HL-60/S4 (cell line): ENCODE results near the gene ATG3.
"Not testable (repeated sequence)": the region's sequence is repeated elsewhere in the genome, so short reads cannot be mapped to it uniquely, and the experiment has no call there.

Source experiments
- in situ Hi-C: fragments of 300-500 bp; cut with MboI; formaldehyde crosslinking; loops from 2 replicates; pipeline ENCODE4 v1.14.3; 2022; ENCODE audit warnings: low sequenced_read_pairs

The ATG3 gene

GRCh38 chr3:112503304-112503972, 58.3 kb downstream of the ATG3 start:
- in situ Hi-C loops: no loop called here

GRCh38 chr3:112500621-112501020, 61.1 kb downstream of the ATG3 start:
- in situ Hi-C loops: no loop called here

- in situ Hi-C loops: no loop called here
These were observed 62.6 kb downstream of the ATG3 start, which contains the start of gene BTLA for GRCh38 chr3:112498914-112499711. BTLA (minus strand) TSS chr3:112499472; CDS start chr3:112499358, 114 bp downstream.

GRCh38 chr3:112497897-112498548, 63.7 kb downstream of the ATG3 start:
- in situ Hi-C loops: no loop called here

- in situ Hi-C loops: no loop called here
These were observed 65.2 kb downstream of the ATG3 start for GRCh38 chr3:112496366-112497067.

- in situ Hi-C loops: not testable (repeated sequence)
These were observed 67.4 kb downstream of the ATG3 start for GRCh38 chr3:112494448-112494767.

GRCh38 chr3:112492124-112492523, 69.6 kb downstream of the ATG3 start:
- in situ Hi-C loops: no loop called here

GRCh38 chr3:112491373-112491772, 70.4 kb downstream of the ATG3 start:
- in situ Hi-C loops: no loop called here

- in situ Hi-C loops: no loop called here
These were observed 71.9 kb downstream of the ATG3 start for GRCh38 chr3:112489674-112490479.

GRCh38 chr3:112486811-112487505, 74.8 kb downstream of the ATG3 start:
- in situ Hi-C loops: no loop called here

- in situ Hi-C loops: no loop called here
These were observed 77.4 kb downstream of the ATG3 start for GRCh38 chr3:112484352-112484751.

GRCh38 chr3:112482675-112483074, 79.1 kb downstream of the ATG3 start:
- in situ Hi-C loops: no loop called here
